HEK293 (cell line): ENCODE measurements around the gene OR5K4.

Experiments
- CTCF ChIA-PET: fragments of 350-600 bp; formaldehyde crosslinking; extraction: SDS; loops from one replicate; lab custom pipeline; 2021; ENCODE audit warnings: antibody characterized with exemption; lab: Yijun Ruan, JAX
- POLR2A ChIA-PET: fragments of 300-600 bp; formaldehyde crosslinking; extraction: SDS; loops from one replicate; lab custom pipeline; 2020; ENCODE audit warnings: antibody characterized with exemption, inconsistent platforms; lab: Yijun Ruan, JAX
- H3K27ac ChIP-seq: fragments of 200-500 bp; sonication (Bioruptor generic); 2 replicates; pipeline ENCODE4 v1.5.1; 2014; ENCODE audit warnings: low read depth, low read length, control low read depth, inconsistent platforms; ENCODE audit errors: extremely low read depth
- H3K36me3 ChIP-seq, 2 experiments: fragments of 200-500 bp in 1 of 2; sonication (Bioruptor generic) in 1 of 2; 1 replicate in 1 of 2; 2 replicates in 1 of 2; pipeline ENCODE4 v1.5.1; 2014 to 2017; ENCODE audit warnings: inconsistent platforms in 2 of 2, low read length in 2 of 2; ENCODE audit not compliant: control insufficient read depth in 2 of 2, insufficient read depth in 1 of 2
- H3K4me1 ChIP-seq: fragments of 200-500 bp; sonication (Bioruptor generic); 2 replicates; pipeline ENCODE4 v1.5.1; 2014; ENCODE audit warnings: mild to moderate bottlenecking, low read length, inconsistent platforms; ENCODE audit not compliant: control insufficient read depth, insufficient read depth
- H3K4me3 ChIP-seq: 2 replicates; pipeline ENCODE4 v1.5.1; 2011; ENCODE audit warnings: low read depth, mild to moderate bottlenecking, control low read depth, low read length, moderate library complexity
- H3K9me3 ChIP-seq: fragments of 200-500 bp; sonication (Bioruptor generic); 2 replicates; pipeline ENCODE4 v1.5.1; 2014; ENCODE audit warnings: low read depth, low read length, inconsistent platforms; ENCODE audit not compliant: control insufficient read depth, insufficient read depth
- BCL6B ChIP-seq: fragments of 450-650 bp; formaldehyde crosslinking; IDR thresholded peaks from 2 replicates; pipeline ENCODE4 v1.5.1; 2017; ENCODE audit warnings: missing biosample characterization, missing genetic modification characterization
- GLI2 ChIP-seq: fragments of 450-650 bp; formaldehyde crosslinking; IDR thresholded peaks from 2 replicates; pipeline ENCODE4; 2017; ENCODE audit warnings: missing biosample characterization, missing genetic modification characterization, low read depth, borderline replicate concordance
- PATZ1 ChIP-seq: fragments of 450-650 bp; formaldehyde crosslinking; IDR thresholded peaks from 2 replicates; pipeline ENCODE4 v1.5.1; 2016; ENCODE audit warnings: missing biosample characterization, missing genetic modification characterization
- RBAK ChIP-seq: fragments of 450-650 bp; formaldehyde crosslinking; IDR thresholded peaks from 2 replicates; pipeline ENCODE4 v1.5.1; 2016; ENCODE audit warnings: missing biosample characterization, missing genetic modification characterization
- SETDB1 ChIP-seq: IDR thresholded peaks from one replicate; pipeline ENCODE4 v1.6.1; 2017; ENCODE audit warnings: mild to moderate bottlenecking, low read length, moderate library complexity, mixed read lengths; ENCODE audit not compliant: insufficient read length
- ZBTB21 ChIP-seq: fragments of 450-650 bp; formaldehyde crosslinking; IDR thresholded peaks from 2 replicates; pipeline ENCODE4 v1.5.1; 2017; ENCODE audit warnings: missing biosample characterization, missing genetic modification characterization
- ZBTB44 ChIP-seq: fragments of 450-650 bp; IDR thresholded peaks from 2 replicates; pipeline ENCODE4 v1.5.1; 2018; ENCODE audit warnings: missing biosample characterization, mild to moderate bottlenecking, missing genetic modification characterization
- ZBTB48 ChIP-seq: fragments of 450-650 bp; formaldehyde crosslinking; IDR thresholded peaks from 2 replicates; pipeline ENCODE4 v1.5.1; 2016; ENCODE audit warnings: missing biosample characterization, missing genetic modification characterization
- ZBTB6 ChIP-seq: fragments of 450-650 bp; formaldehyde crosslinking; IDR thresholded peaks from 2 replicates; pipeline ENCODE4 v1.5.1; 2017; ENCODE audit warnings: missing biosample characterization, missing genetic modification characterization
- ZIC2 ChIP-seq: fragments of 450-650 bp; formaldehyde crosslinking; IDR thresholded peaks from 2 replicates; pipeline ENCODE4 v1.5.1; 2016; ENCODE audit warnings: missing biosample characterization, missing genetic modification characterization
- ZNF223 ChIP-seq: fragments of 450-650 bp; formaldehyde crosslinking; IDR thresholded peaks from 2 replicates; pipeline ENCODE4 v1.5.1; 2016; ENCODE audit warnings: missing biosample characterization, missing genetic modification characterization
- ZNF248 ChIP-seq: fragments of 450-650 bp; formaldehyde crosslinking; IDR thresholded peaks from 2 replicates; pipeline ENCODE4 v1.5.1; 2017; ENCODE audit warnings: missing biosample characterization, missing genetic modification characterization
- ZNF280D ChIP-seq: fragments of 450-650 bp; formaldehyde crosslinking; IDR thresholded peaks from 2 replicates; pipeline ENCODE4 v1.5.1; 2016; ENCODE audit warnings: missing biosample characterization, missing genetic modification characterization
- ZNF473 ChIP-seq: fragments of 450-650 bp; formaldehyde crosslinking; IDR thresholded peaks from 2 replicates; pipeline ENCODE4 v1.5.1; 2017; ENCODE audit warnings: missing biosample characterization, missing genetic modification characterization
- ZNF513 ChIP-seq: fragments of 450-650 bp; IDR thresholded peaks from 2 replicates; pipeline ENCODE4 v1.5.1; 2018; ENCODE audit warnings: missing biosample characterization, missing genetic modification characterization
- ZNF629 ChIP-seq: fragments of 450-650 bp; formaldehyde crosslinking; IDR thresholded peaks from 2 replicates; pipeline ENCODE4 v1.5.1; 2017; ENCODE audit warnings: missing biosample characterization, missing genetic modification characterization

The OR5K4 gene

GRCh38 chr3:98326945-98327344, 26.7 kb upstream of the OR5K4 start:
- TF ChIP-seq ZBTB48 (tag by site-specific recombination) (no peak), ZBTB44 (tag by site-specific recombination) (no peak), BCL6B (tag by site-specific recombination) (no peak), PATZ1 (tag by site-specific recombination) (no peak), ZNF513 (tag by site-specific recombination) (no peak), ZNF223 (tag by site-specific recombination) (no peak), ZNF629 (tag by site-specific recombination) (no peak), ZBTB21 (no peak), ZIC2 (tag by site-specific recombination) (no peak), SETDB1 (no peak), ZNF248 (tag by site-specific recombination) (no peak), GLI2 (tag by site-specific recombination) (no peak), ZNF473 (tag by site-specific recombination) (no peak), ZBTB6 (tag by site-specific recombination) (no peak), RBAK (tag by site-specific recombination) (no peak), ZNF280D (tag by site-specific recombination) (no peak)
- Histone ChIP-seq H3K36me3 (no peaks in the 10 kb centered on the region), H3K4me1 (no peaks in the 10 kb centered on the region), H3K27ac (no peak overlapping the region), H3K4me3 (no peak overlapping the region), H3K9me3 (no peaks in the 10 kb centered on the region)
- ChIA-PET POLR2A (no interaction called here), CTCF (no interaction called here)
